ENCODE results near the gene CDH11.

CDH11 gene

DNA sequence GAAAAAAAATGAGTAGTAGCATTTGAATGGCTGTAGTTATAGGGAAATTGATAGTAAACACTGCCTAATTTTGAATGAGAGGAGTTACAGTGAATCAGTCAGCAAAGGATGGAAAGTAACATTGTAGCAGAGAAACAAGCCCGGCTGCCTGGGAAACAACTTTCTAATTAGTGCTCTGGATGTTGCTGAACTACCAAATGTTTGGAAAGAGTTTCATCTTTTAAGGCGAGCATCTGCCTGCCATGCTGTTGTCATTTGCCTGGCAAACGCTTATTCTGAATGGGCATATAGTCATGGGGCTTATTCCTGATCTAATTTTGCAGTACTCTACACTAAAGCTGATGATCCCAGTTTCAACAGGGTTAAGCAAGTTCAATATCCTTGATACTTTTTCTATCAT is 138.6 kb downstream of the CDH11 start:
- H3K9me3 ChIP-seq (ENCODE audit: control insufficient read depth, low read length) = no peaks in the 10 kb centered on the region
- no peaks in the 10 kb centered on the region for H3K4me1 ChIP-seq (ENCODE audit: control insufficient read depth, insufficient read depth, low read depth, low read length)
- no peak overlapping the region for H2AK5ac ChIP-seq (ENCODE audit: low read length, severe bottlenecking)
- no peak overlapping the region for H3K4me3 ChIP-seq (ENCODE audit: insufficient read depth in 1 of 2, low read depth in 1 of 2, low read length in 2 of 2)
- H3K18ac ChIP-seq (ENCODE audit: low read depth in 1 of 2, low read length in 2 of 2) = no peak overlapping the region
- no peak for DNase-seq
- no peaks in the 10 kb centered on the region for H3K79me1 ChIP-seq (replicated peaks; ENCODE audit: low read length, poor library complexity, severe bottlenecking)
- no peak overlapping the region for H2BK120ac ChIP-seq (ENCODE audit: low read depth, low read length)
- 97% methylated on average over 3 of the region's 3 CpGs for WGBS
- H3K27ac ChIP-seq (ENCODE audit: low read length, poor library complexity, severe bottlenecking) = no peak overlapping the region
- no peak overlapping the region for H3K4me2 ChIP-seq (ENCODE audit: low read length, poor library complexity, severe bottlenecking)
- H3K27me3 ChIP-seq (ENCODE audit: control insufficient read depth in 1 of 2, insufficient read depth in 1 of 2, low read length in 2 of 2) = no peaks in the 10 kb centered on the region
- no peak overlapping the region for H3K9ac ChIP-seq (ENCODE audit: low read length)
- H2BK12ac ChIP-seq (ENCODE audit: low read length in 2 of 2) = peak overlapping the region in 1 of 2 experiments; percentile 21
- H3K36me3 ChIP-seq (ENCODE audit: control insufficient read depth in 1 of 2, insufficient read depth in 2 of 2, low read depth in 1 of 2, low read length in 2 of 2) = peaks cover 14 to 99% of the 10 kb centered on the region in 2 experiments
- no peak overlapping the region for H2AFZ ChIP-seq (ENCODE audit: low read depth, low read length)
- no peak overlapping the region for H2BK5ac ChIP-seq (ENCODE audit: low read depth, low read length, poor library complexity, severe bottlenecking)
- H3K4ac ChIP-seq (ENCODE audit: low read depth in 1 of 2, low read length in 2 of 2) = peak overlapping the region in 1 of 2 experiments; percentile 26
- no peak overlapping the region for H3K14ac ChIP-seq (ENCODE audit: low read length in 2 of 2)
- H3K23ac ChIP-seq (ENCODE audit: low read length in 2 of 2) = no peak overlapping the region
- no peak overlapping the region for H4K8ac ChIP-seq (ENCODE audit: low read length)
- no peak overlapping the region for H4K91ac ChIP-seq (ENCODE audit: low read length)
- H2BK15ac ChIP-seq (ENCODE audit: low read depth, poor library complexity, severe bottlenecking) = no peak overlapping the region

DNA sequence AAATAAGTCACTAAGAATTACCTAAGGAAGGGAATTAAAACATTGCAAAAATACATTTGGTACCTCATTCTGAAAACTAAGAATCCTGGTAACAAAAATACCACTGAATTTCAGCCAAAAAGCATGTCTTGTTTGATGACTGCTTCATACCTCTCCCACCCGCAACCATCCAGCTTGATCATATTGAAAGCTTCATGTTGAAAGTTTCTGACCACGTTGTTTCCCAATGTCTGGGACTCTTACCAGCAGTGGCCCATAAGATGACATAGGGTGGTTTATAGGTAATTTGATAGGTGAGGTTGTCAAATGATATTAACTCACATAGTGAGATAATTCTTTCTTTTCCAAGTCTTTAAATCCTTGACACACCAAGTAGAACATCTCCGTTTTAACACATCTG is 139.3 kb downstream of the CDH11 start:
- no peaks in the 10 kb centered on the region for H3K4me1 ChIP-seq (ENCODE audit: control insufficient read depth, insufficient read depth, low read depth, low read length)

DNA sequence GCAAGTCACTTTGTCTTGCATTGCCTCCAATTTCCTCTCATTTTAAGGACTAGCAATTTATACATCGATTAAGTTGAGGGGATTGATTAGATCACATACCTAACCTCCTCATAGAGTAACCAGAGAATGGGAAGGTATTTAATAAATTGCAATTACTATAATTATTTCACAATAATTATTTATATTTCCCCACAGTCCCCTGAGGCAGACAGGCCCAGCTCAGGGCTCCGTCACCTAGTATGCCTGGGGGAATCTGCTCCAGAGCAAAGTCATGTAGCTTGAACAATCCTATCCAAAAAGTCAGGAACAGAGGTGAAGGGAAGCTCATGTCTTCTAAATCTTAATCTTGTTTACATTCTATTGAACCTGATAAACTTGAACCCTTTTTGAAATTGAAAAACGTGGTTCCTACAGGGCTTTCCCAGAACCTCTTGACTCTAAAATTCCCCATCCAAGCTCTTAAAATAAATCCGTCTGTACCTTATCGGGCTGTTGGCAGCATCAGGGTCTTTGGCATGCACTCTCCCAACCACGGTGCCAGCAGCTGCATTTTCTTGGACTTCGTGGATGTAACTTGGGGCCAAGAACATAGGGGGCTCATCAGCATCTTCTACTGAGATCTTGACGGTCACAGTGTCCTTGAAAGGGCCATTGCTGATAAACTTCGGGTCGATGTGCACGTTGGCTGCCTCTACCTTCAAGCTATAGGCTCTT is 140.1 kb downstream of the CDH11 start:
- Histone ChIP-seq H3K27ac (ENCODE audit: low read length, poor library complexity, severe bottlenecking) (no peak overlapping the region), H3K9ac (ENCODE audit: low read length) (no peak overlapping the region), H2AK5ac (ENCODE audit: low read length, severe bottlenecking) (no peak overlapping the region), H3K4me1 (ENCODE audit: control insufficient read depth, insufficient read depth, low read depth, low read length) (no peaks in the 10 kb centered on the region), H2BK5ac (ENCODE audit: low read depth, low read length, poor library complexity, severe bottlenecking) (no peak overlapping the region), H3K18ac (ENCODE audit: low read depth in 1 of 2, low read length in 2 of 2) (peak overlapping the region in 1 of 2 experiments; percentile 66), H3K79me1 (replicated peaks; ENCODE audit: low read length, poor library complexity, severe bottlenecking) (no peaks in the 10 kb centered on the region), H2BK120ac (ENCODE audit: low read depth, low read length) (no peak overlapping the region), H3K4me3 (ENCODE audit: insufficient read depth in 1 of 2, low read depth in 1 of 2, low read length in 2 of 2) (no peak overlapping the region), H3K23ac (ENCODE audit: low read length in 2 of 2) (no peak overlapping the region), H3K27me3 (ENCODE audit: control insufficient read depth in 1 of 2, insufficient read depth in 1 of 2, low read length in 2 of 2) (no peaks in the 10 kb centered on the region), H3K9me3 (ENCODE audit: control insufficient read depth, low read length) (no peaks in the 10 kb centered on the region), H3K14ac (ENCODE audit: low read length in 2 of 2) (no peak overlapping the region), H2BK15ac (ENCODE audit: low read depth, poor library complexity, severe bottlenecking) (no peak overlapping the region), H2BK12ac (ENCODE audit: low read length in 2 of 2) (no peak overlapping the region), H2AFZ (ENCODE audit: low read depth, low read length) (no peak overlapping the region), H3K36me3 (ENCODE audit: control insufficient read depth in 1 of 2, insufficient read depth in 2 of 2, low read depth in 1 of 2, low read length in 2 of 2) (peaks cover 12 to 92% of the 10 kb centered on the region in 2 experiments), H3K4me2 (ENCODE audit: low read length, poor library complexity, severe bottlenecking) (no peak overlapping the region), H3K4ac (ENCODE audit: low read depth in 1 of 2, low read length in 2 of 2) (no peak overlapping the region), H4K8ac (ENCODE audit: low read length) (no peak overlapping the region), H4K91ac (ENCODE audit: low read length) (no peak overlapping the region)
- 93% methylated on average over 10 of the region's 11 CpGs for WGBS
- DNase-seq = no peak

More for the DNA sequence above, 139.3 kb downstream of the CDH11 start:
- Histone ChIP-seq H3K79me1 (replicated peaks; ENCODE audit: low read length, poor library complexity, severe bottlenecking) (no peaks in the 10 kb centered on the region), H3K4me2 (ENCODE audit: low read length, poor library complexity, severe bottlenecking) (no peak overlapping the region), H3K4ac (ENCODE audit: low read depth in 1 of 2, low read length in 2 of 2) (no peak overlapping the region), H2BK15ac (ENCODE audit: low read depth, poor library complexity, severe bottlenecking) (no peak overlapping the region), H4K91ac (ENCODE audit: low read length) (no peak overlapping the region), H3K4me3 (ENCODE audit: insufficient read depth in 1 of 2, low read depth in 1 of 2, low read length in 2 of 2) (no peak overlapping the region), H3K18ac (ENCODE audit: low read depth in 1 of 2, low read length in 2 of 2) (no peak overlapping the region), H3K36me3 (ENCODE audit: control insufficient read depth in 1 of 2, insufficient read depth in 2 of 2, low read depth in 1 of 2, low read length in 2 of 2) (peaks cover 9 to 99% of the 10 kb centered on the region in 2 experiments), H4K8ac (ENCODE audit: low read length) (no peak overlapping the region), H2BK5ac (ENCODE audit: low read depth, low read length, poor library complexity, severe bottlenecking) (no peak overlapping the region), H3K9me3 (ENCODE audit: control insufficient read depth, low read length) (no peaks in the 10 kb centered on the region), H3K23ac (ENCODE audit: low read length in 2 of 2) (no peak overlapping the region), H3K9ac (ENCODE audit: low read length) (no peak overlapping the region), H2BK12ac (ENCODE audit: low read length in 2 of 2) (no peak overlapping the region), H2BK120ac (ENCODE audit: low read depth, low read length) (no peak overlapping the region), H3K14ac (ENCODE audit: low read length in 2 of 2) (no peak overlapping the region), H3K27ac (ENCODE audit: low read length, poor library complexity, severe bottlenecking) (no peak overlapping the region), H2AK5ac (ENCODE audit: low read length, severe bottlenecking) (no peak overlapping the region), H3K27me3 (ENCODE audit: control insufficient read depth in 1 of 2, insufficient read depth in 1 of 2, low read length in 2 of 2) (no peaks in the 10 kb centered on the region), H2AFZ (ENCODE audit: low read depth, low read length) (no peak overlapping the region)
- WGBS = 100% methylated on average over 1 of the region's 3 CpGs
- no peak for DNase-seq

DNA sequence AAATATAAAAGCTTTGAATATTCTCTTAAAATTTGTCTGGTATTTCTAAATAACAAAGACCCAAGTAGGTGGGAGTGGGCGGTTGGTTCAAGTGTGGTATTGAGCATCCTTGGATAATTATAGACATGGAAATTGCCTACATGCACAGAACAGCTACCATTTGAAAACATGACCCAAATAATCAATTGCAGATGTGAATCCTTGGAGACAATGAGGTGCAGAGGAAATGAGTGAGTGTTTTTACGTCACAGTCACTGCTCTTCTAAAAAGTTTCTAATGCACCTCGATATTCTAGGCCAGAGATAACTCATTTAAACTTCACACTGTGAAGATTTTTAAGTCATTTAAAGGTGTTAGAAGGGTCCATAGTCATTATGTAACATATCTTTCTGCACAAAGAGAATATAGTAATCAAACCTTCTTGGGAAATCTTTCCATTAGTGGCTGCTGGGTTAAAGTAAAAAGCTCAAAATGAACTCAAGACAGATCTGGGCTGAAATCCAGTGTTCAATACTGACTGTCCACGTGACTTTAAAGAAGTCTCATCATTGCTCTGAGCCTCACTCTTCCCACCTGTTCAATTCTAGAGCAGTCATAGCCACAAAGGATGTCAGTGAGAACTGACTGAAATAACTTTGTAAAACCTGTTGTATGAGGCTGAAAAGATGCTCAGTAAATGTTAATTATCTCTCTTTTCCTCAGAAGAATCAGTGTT is 144.5 kb downstream of the CDH11 start:
- H4K91ac ChIP-seq (ENCODE audit: low read length) = no peak overlapping the region

More for the DNA sequence above, 144.5 kb downstream of the CDH11 start:
- Histone ChIP-seq H3K27me3 (ENCODE audit: control insufficient read depth in 1 of 2, insufficient read depth in 1 of 2, low read length in 2 of 2) (no peaks in the 10 kb centered on the region), H3K9me3 (ENCODE audit: control insufficient read depth, low read length) (no peaks in the 10 kb centered on the region), H2BK15ac (ENCODE audit: low read depth, poor library complexity, severe bottlenecking) (no peak overlapping the region), H3K14ac (ENCODE audit: low read length in 2 of 2) (no peak overlapping the region), H3K4me3 (ENCODE audit: insufficient read depth in 1 of 2, low read depth in 1 of 2, low read length in 2 of 2) (no peak overlapping the region), H2BK120ac (ENCODE audit: low read depth, low read length) (no peak overlapping the region), H3K9ac (ENCODE audit: low read length) (no peak overlapping the region), H3K36me3 (ENCODE audit: control insufficient read depth in 1 of 2, insufficient read depth in 2 of 2, low read depth in 1 of 2, low read length in 2 of 2) (peaks cover 14 to 80% of the 10 kb centered on the region in 2 experiments), H3K4me1 (ENCODE audit: control insufficient read depth, insufficient read depth, low read depth, low read length) (no peaks in the 10 kb centered on the region), H3K4ac (ENCODE audit: low read depth in 1 of 2, low read length in 2 of 2) (no peak overlapping the region), H3K18ac (ENCODE audit: low read depth in 1 of 2, low read length in 2 of 2) (no peak overlapping the region), H3K27ac (ENCODE audit: low read length, poor library complexity, severe bottlenecking) (no peak overlapping the region), H3K23ac (ENCODE audit: low read length in 2 of 2) (no peak overlapping the region), H3K4me2 (ENCODE audit: low read length, poor library complexity, severe bottlenecking) (no peak overlapping the region), H3K79me1 (replicated peaks; ENCODE audit: low read length, poor library complexity, severe bottlenecking) (peaks cover 2% of the 10 kb centered on the region), H2BK12ac (ENCODE audit: low read length in 2 of 2) (no peak overlapping the region), H2AK5ac (ENCODE audit: low read length, severe bottlenecking) (no peak overlapping the region), H2AFZ (ENCODE audit: low read depth, low read length) (no peak overlapping the region), H4K8ac (ENCODE audit: low read length) (no peak overlapping the region), H2BK5ac (ENCODE audit: low read depth, low read length, poor library complexity, severe bottlenecking) (no peak overlapping the region)
- WGBS = 100% methylated on average over 1 of the region's 4 CpGs
- DNase-seq = no peak

Data from mesenchymal stem cell (in vitro differentiated cells and primary cell).